Right cardiac atrium (tissue), 5 donors: Measurements from ENCODE around the gene THBS1. TPM values are rescaled to one million over a fixed set of nuclear protein-coding genes. Genes with fewer than 3 reads are reported as not detected.

ENCODE experiments used
- ATAC-seq, 2 donors: fragments of 200-7000 bp; cut with Tn5 transposase; one replicate each; pipeline versions ENCODE4 v1.8.0 to v1.9.1; 2020; ENCODE audit warnings: moderate library complexity in 2 of 2, mild to moderate bottlenecking in 1 of 2
- DNase-seq, 3 donors: peaks; one replicate each; pipeline ENCODE4 v3.0.0-alpha.2; 2020
- H3K27ac ChIP-seq: one replicate; pipeline ENCODE4 v1.5.1; 2013; ENCODE audit warnings: mild to moderate bottlenecking, low read length, control low read depth, moderate library complexity
- H3K27me3 ChIP-seq: one replicate; pipeline ENCODE4 v1.6.1; 2013; ENCODE audit not compliant: control insufficient read depth, insufficient read depth
- H3K4me1 ChIP-seq: one replicate; pipeline ENCODE4 v1.6.1; 2013; ENCODE audit warnings: low read length; ENCODE audit not compliant: control insufficient read depth, insufficient read depth
- H3K4me3 ChIP-seq: one replicate; pipeline ENCODE4 v1.5.1; 2013; ENCODE audit warnings: low read length, control low read depth
- H3K9me3 ChIP-seq: one replicate; pipeline ENCODE4 v1.6.1; 2013; ENCODE audit warnings: low read length; ENCODE audit not compliant: control insufficient read depth
- WGBS: extraction: QIAGEN DNeasy Blood & Tissue Kit; methylation state at CpG from one replicate; pipeline ENCODE4 v1.1.7; 2013; 5-methylcytosine and 5-hydroxymethylcytosine counted together
- intact Hi-C, 4 donors: fragments of 100-400 bp; cut with DNase I; formaldehyde crosslinking; loops; one replicate each; pipeline versions ENCODE4 v1.11.0 to v1.14.0; 2022 to 2023
- polyA plus RNA-seq: library from polyadenylated mRNA; stranded (reverse); fragments of 200-250 nt; gene quantifications from one replicate; pipeline ENCODE4 v1.2.3, GENCODE V29; 2013
- total RNA-seq, 4 donors: library from RNA; stranded (reverse); fragmentation: NEBNext Ultra II Directional; extraction: Animal tissue kit (Norgen Biotek cat#: 25700); gene quantifications; one replicate each; pipeline ENCODE4 v1.2.1, GENCODE V29; 2021
- donor health status: healthy with polysubstance abuse.
- donor health status: DM: no; HTN: yes; CAD: no.
- donor health status: DM: no; HTN: no; CAD: no.
- donor health status: DM: no; HTN: yes; CAD: no; lungs with severe emphysema.
- donor health status: DM: yes; HTN: yes; CAD: no.

The THBS1 gene
- total and polyA plus RNA-seq, 5 donors = 31.3 to 462 (median 38.8) TPM

DNA sequence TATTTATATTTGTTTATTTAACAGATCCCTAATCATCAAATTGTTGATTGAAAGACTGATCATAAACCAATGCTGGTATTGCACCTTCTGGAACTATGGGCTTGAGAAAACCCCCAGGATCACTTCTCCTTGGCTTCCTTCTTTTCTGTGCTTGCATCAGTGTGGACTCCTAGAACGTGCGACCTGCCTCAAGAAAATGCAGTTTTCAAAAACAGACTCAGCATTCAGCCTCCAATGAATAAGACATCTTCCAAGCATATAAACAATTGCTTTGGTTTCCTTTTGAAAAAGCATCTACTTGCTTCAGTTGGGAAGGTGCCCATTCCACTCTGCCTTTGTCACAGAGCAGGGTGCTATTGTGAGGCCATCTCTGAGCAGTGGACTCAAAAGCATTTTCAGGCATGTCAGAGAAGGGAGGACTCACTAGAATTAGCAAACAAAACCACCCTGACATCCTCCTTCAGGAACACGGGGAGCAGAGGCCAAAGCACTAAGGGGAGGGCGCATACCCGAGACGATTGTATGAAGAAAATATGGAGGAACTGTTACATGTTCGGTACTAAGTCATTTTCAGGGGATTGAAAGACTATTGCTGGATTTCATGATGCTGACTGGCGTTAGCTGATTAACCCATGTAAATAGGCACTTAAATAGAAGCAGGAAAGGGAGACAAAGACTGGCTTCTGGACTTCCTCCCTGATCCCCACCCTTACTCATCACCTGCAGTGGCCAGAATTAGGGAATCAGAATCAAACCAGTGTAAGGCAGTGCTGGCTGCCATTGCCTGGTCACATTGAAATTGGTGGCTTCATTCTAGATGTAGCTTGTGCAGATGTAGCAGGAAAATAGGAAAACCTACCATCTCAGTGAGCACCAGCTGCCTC lies 14.7 kb downstream of the THBS1 start:
- no peak for DNase-seq
- Histone ChIP-seq H3K9me3 (no peaks in the 10 kb centered on the region), H3K27me3 (no peaks in the 10 kb centered on the region), H3K4me3 (no peak overlapping the region), H3K27ac (no peak overlapping the region), H3K4me1 (no peaks in the 10 kb centered on the region)
- intact Hi-C loops = loop anchor here in 1 of 4 donors (10.0 kb wide), 1 partner anchor 149 kb away; no protein-coding TSS in a partner anchor
- ATAC-seq = no peak
- 83% methylated on average over 8 of the region's 8 CpGs for WGBS

DNA sequence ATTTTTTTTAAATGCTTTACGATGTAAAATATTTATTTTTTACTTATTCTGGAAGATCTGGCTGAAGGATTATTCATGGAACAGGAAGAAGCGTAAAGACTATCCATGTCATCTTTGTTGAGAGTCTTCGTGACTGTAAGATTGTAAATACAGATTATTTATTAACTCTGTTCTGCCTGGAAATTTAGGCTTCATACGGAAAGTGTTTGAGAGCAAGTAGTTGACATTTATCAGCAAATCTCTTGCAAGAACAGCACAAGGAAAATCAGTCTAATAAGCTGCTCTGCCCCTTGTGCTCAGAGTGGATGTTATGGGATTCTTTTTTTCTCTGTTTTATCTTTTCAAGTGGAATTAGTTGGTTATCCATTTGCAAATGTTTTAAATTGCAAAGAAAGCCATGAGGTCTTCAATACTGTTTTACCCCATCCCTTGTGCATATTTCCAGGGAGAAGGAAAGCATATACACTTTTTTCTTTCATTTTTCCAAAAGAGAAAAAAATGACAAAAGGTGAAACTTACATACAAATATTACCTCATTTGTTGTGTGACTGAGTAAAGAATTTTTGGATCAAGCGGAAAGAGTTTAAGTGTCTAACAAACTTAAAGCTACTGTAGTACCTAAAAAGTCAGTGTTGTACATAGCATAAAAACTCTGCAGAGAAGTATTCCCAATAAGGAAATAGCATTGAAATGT lies 15.6 kb downstream of the THBS1 start:
- Histone ChIP-seq H3K4me3 (no peak overlapping the region), H3K4me1 (no peaks in the 10 kb centered on the region), H3K9me3 (no peaks in the 10 kb centered on the region), H3K27me3 (no peaks in the 10 kb centered on the region), H3K27ac (no peak overlapping the region)
- no peak for DNase-seq
- ATAC-seq = no peak
- intact Hi-C loops = loop anchor here in 1 of 4 donors (10.0 kb wide), 1 partner anchor 148 kb away; no protein-coding TSS in a partner anchor
- 76% methylated on average over 5 of the region's 5 CpGs for WGBS

DNA sequence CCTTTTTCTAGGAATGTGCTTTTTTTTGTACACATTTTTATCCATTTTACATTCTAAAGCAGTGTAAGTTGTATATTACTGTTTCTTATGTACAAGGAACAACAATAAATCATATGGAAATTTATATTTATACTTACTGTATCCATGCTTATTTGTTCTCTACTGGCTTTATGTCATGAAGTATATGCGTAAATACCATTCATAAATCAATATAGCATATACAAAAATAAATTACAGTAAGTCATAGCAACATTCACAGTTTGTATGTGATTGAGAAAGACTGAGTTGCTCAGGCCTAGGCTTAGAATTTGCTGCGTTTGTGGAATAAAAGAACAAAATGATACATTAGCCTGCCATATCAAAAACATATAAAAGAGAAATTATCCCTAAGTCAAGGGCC lies 16.5 kb downstream of the THBS1 start:
- Histone ChIP-seq H3K4me3 (no peak overlapping the region), H3K27me3 (no peaks in the 10 kb centered on the region), H3K4me1 (no peaks in the 10 kb centered on the region), H3K9me3 (no peaks in the 10 kb centered on the region), H3K27ac (no peak overlapping the region)
- ATAC-seq (no peak), DNase-seq (no peak)
- intact Hi-C loops = loop anchor here in 1 of 4 donors (10.0 kb wide), 1 partner anchor 147 kb away; no protein-coding TSS in a partner anchor
- WGBS = 95% methylated on average over 2 of the region's 2 CpGs

DNA sequence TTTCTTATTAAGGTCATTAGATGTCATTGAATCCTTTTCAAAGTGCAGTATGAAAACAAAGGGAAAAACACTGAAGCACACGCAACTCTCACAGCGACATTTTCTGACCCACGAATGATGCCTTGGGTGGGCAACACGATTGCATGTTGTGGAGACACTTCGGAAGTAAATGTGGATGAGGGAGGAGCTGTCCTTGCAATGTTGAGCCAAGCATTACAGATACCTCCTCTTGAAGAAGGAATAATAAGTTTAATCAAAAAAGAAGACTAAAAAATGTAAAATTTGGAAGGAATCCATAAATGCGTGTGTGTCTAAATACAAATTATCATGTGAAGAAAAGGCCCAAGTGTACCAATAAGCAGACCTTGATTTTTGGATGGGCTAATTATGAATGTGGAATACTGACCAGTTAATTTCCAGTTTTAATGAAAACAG lies 16.9 kb downstream of the THBS1 start:
- Histone ChIP-seq H3K27ac (no peak overlapping the region), H3K4me1 (no peaks in the 10 kb centered on the region), H3K27me3 (no peaks in the 10 kb centered on the region), H3K4me3 (no peak overlapping the region), H3K9me3 (no peaks in the 10 kb centered on the region)
- intact Hi-C loops = loop anchor here in 1 of 4 donors (10.0 kb wide), 1 partner anchor 147 kb away; no protein-coding TSS in a partner anchor
- ATAC-seq (peak in 1 of 2 donors; percentile 14), DNase-seq (no peak)
- WGBS = 83% methylated on average over 6 of the region's 6 CpGs

DNA sequence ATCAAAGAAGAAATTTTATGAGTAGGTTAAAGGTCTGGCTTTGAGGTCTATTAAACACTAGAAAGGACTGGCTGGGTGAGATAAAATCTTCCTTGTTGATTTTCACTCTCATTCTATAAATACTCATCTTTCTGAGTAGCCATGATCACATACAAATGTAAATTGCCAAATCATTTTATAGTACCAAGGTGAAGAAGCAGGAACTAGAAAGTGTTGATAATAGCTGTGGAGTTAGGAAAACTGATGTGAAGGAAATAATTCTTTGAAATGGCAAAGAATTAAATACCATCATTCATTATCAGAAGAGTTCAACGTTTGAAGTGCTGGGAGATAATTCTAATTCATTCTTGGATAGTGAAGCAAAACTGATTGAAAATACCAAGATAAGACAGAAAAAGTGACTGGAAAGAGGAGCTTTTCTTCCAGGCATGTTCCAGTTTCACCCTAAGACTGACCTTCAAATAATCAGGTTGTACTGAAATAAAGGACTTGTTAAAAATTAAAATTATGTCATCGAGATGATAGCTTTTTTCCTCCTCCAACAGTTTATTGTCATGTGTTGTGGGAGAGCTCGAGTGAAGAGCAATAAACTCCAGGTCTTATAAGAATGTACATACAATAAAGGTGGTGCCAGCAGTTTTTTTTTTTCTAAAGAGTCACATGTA lies 17.4 kb downstream of the THBS1 start:
- Histone ChIP-seq H3K4me3 (no peak overlapping the region), H3K27ac (no peak overlapping the region), H3K4me1 (no peaks in the 10 kb centered on the region), H3K9me3 (no peaks in the 10 kb centered on the region), H3K27me3 (no peaks in the 10 kb centered on the region)
- DNase-seq (no peak), ATAC-seq (peak in 1 of 2 donors; percentile 25)
- intact Hi-C loops = loop anchor here in 1 of 4 donors (10.0 kb wide), 1 partner anchor 146 kb away; no protein-coding TSS in a partner anchor
- WGBS = 43% methylated on average over 3 of the region's 3 CpGs

DNA sequence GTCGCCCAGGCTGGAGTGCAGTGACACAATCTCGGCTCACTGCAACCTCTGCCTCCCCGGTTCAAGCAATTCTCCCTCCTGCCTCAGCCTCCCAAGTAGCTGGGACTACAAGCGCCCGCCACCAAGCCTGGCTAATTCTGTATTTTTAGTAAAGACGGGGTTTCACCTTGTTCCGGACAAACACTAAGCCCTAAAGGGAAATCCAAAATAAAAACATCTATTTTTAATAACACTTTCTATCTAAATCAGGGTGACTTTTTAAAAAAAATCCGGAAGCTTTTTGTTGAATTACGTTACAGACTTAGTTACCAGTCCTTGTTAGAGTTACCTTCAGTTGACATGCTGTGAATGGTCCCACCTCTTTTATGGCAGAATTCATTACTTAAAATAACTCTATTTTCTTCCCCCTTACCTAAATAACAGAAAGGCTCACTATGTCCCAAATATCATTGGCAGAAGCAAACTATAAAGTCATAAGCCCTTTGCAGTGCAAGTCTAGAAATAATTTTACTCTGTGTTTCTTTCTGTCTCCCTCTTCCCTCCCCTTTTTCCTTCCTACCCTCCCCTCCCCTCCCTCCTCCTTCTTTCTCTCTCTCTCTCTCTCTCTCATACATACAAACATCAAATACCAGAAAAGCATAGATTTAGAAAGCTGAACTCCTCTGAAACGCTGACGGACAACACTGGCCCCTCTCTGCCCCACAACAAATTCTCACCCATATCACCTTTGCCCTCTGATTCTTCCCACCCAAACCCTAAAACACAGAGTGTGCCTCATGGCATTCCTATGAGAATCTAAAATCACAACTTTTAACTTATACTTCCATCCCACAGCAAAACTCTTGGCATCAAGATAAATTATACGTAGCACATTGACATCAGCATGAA lies 18.3 kb downstream of the THBS1 start:
- no peaks in the 10 kb centered on the region for H3K9me3 ChIP-seq
- no peak for DNase-seq
- H3K27ac ChIP-seq = no peak overlapping the region
- ATAC-seq = peak in 1 of 2 donors; percentile 7
- 80% methylated on average over 12 of the region's 12 CpGs for WGBS
- H3K27me3 ChIP-seq = no peaks in the 10 kb centered on the region
- intact Hi-C loops = loop anchor here in 1 of 4 donors (10.0 kb wide), 1 partner anchor 146 kb away; no protein-coding TSS in a partner anchor
- H3K4me3 ChIP-seq = no peak overlapping the region
- H3K4me1 ChIP-seq = no peaks in the 10 kb centered on the region

DNA sequence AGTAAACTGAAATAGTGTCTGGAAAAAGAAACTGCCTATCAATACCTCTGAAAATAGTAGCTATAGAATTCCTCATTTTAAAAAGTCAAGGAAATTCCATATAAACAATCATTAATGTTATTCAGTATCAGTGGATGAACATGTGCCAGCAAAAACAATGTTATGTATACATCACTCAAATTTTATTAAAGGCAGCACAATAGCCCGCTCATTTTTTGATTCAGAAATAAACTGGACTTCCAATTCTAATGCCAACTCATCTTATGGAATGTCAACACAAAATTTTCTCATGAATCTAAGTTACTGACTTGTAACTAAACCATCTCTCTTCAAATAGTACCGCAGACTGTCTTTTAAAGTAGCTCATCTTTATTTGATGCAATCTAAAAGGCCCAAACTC lies 19.0 kb downstream of the THBS1 start:
- no peaks in the 10 kb centered on the region for H3K9me3 ChIP-seq
- WGBS = 88% methylated on average over 2 of the region's 2 CpGs
- H3K4me1 ChIP-seq = no peaks in the 10 kb centered on the region
- intact Hi-C loops = loop anchor here in 2 of 4 donors (10.0 kb wide), 2 partner anchors 145 to 165 kb away; no protein-coding TSS in a partner anchor
- no peaks in the 10 kb centered on the region for H3K27me3 ChIP-seq
- ATAC-seq (no peak), DNase-seq (no peak)
- no peak overlapping the region for H3K4me3 ChIP-seq
- no peak overlapping the region for H3K27ac ChIP-seq

DNA sequence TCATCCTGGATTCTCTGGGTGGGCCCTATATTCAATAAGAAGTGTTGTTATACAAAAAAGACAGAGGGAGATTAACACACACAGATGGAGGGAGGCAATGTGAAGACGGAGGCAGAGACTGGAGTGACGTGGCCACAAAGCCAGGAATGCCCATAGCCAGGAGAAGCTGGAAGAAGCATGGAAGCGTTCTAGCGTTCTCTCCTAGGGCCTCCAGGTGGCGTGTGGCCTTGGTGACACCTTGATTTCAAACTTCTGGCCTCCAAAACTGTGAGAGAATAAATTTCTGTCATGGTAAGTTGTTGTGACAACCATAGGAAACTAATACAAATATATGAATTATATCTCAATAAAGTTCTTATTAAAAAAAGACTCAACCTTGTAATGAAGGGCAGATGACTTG lies 21.3 kb downstream of the THBS1 start:
- H3K4me1 ChIP-seq = no peaks in the 10 kb centered on the region
- H3K27ac ChIP-seq = no peak overlapping the region
- H3K9me3 ChIP-seq = no peaks in the 10 kb centered on the region
- H3K27me3 ChIP-seq = no peaks in the 10 kb centered on the region
- intact Hi-C loops = loop anchor here in 1 of 4 donors (10.0 kb wide), 1 partner anchor 163 kb away; no protein-coding TSS in a partner anchor
- DNase-seq (no peak), ATAC-seq (no peak)
- WGBS = 87% methylated on average over 5 of the region's 5 CpGs
- H3K4me3 ChIP-seq = no peak overlapping the region

DNA sequence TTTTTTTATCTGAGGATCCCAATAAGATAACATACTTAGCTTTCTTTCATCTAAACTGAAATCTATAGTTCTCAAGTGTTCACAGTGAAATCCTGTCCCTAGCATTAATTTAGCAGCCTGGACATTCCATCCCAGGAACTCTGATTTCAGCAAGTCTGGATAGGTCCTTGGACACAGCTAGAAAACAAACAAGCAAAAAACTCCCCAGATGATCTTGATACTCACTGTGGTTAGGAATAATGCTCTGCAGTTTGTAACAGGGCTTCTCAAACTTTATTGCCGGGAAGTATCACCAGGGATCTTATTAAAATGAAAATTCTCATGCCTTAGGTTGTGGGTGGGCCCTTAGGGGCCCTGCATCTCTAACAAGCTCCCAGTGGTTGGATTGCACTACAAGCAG lies 24.3 kb downstream of the THBS1 start:
- DNase-seq (no peak), ATAC-seq (no peak)
- Histone ChIP-seq H3K4me1 (no peaks in the 10 kb centered on the region), H3K9me3 (no peaks in the 10 kb centered on the region), H3K27me3 (no peaks in the 10 kb centered on the region), H3K27ac (no peak overlapping the region), H3K4me3 (no peak overlapping the region)
- 84% methylated on average over 1 of the region's 1 CpG for WGBS
- intact Hi-C loops = loop anchor here in 1 of 4 donors (10.0 kb wide), 1 partner anchor 160 kb away; no protein-coding TSS in a partner anchor
